ENCODE data around the gene IMPDH1. TPM values are rescaled to one million over a fixed set of nuclear protein-coding genes. Genes with fewer than 3 reads are reported as not detected.
A peak's percentile ranks its signal among the peaks of the same experiment; 100 is the strongest.

IMPDH1 gene
- total RNA-seq, 2 experiments from 2014 or later: 26.5 to 27.0 TPM

GRCh38 chr7:128352636-128353035, 57.1 kb downstream of the IMPDH1 start:
- Histone ChIP-seq H3K36me3 (ENCODE audit: insufficient read depth, low read length) (no peaks in the 10 kb centered on the region), H3K9me3 (ENCODE audit: control insufficient read depth in 1 of 2, insufficient read depth in 1 of 2, low read length in 2 of 2) (peaks cover 0 to 11% of the 10 kb centered on the region in 2 experiments), H3K4me3 (ENCODE audit: low read length) (no peak overlapping the region), H3K4me1 (ENCODE audit: insufficient read depth, low read length) (peaks cover 14% of the 10 kb centered on the region), H3K27ac (ENCODE audit: low read depth in 1 of 2, low read length in 2 of 2) (no peak overlapping the region), H3K27me3 (ENCODE audit: control insufficient read depth in 1 of 2, insufficient read depth in 2 of 2, low read length in 2 of 2) (peaks cover 17 to 29% of the 10 kb centered on the region in 2 experiments)
- Mint-ChIP-seq H3K27me3 (peaks cover 40% of the 10 kb centered on the region), H3K9me3 (no peaks in the 10 kb centered on the region), H3K27ac (no peak overlapping the region), H3K36me3 (ENCODE audit: low read depth) (no peaks in the 10 kb centered on the region), H3K4me1 (ENCODE audit: low read depth) (peaks cover 6% of the 10 kb centered on the region), H3K4me3 (peak overlapping the region; percentile 78)
- ChIA-PET CTCF (interaction anchor here (0.6 to 1.3 kb wide), 2 partner anchors 35 to 122 kb away, joined by 3 to 7 read pairs; no protein-coding TSS in a partner anchor), POLR2A (no interaction called here)
- intact Hi-C loops (cut with DNase I, micrococcal nuclease): loop anchor here in 1 of 2 experiments (5.0 kb wide), 1 partner anchor 695 kb away; no protein-coding TSS in a partner anchor
- DNase-seq (no peak), ATAC-seq (ENCODE audit: poor library complexity) (no peak)
- TF ChIP-seq CTCF (IDR thresholded peaks at IDR 0.05): no peak

GRCh38 chr7:128352153-128352537, 57.6 kb downstream of the IMPDH1 start:
- Histone ChIP-seq H3K27ac (ENCODE audit: low read depth in 1 of 2, low read length in 2 of 2) (no peak overlapping the region), H3K4me3 (ENCODE audit: low read length) (no peak overlapping the region), H3K9me3 (ENCODE audit: control insufficient read depth in 1 of 2, insufficient read depth in 1 of 2, low read length in 2 of 2) (peaks cover 0 to 11% of the 10 kb centered on the region in 2 experiments), H3K27me3 (ENCODE audit: control insufficient read depth in 1 of 2, insufficient read depth in 2 of 2, low read length in 2 of 2) (peaks cover 17 to 29% of the 10 kb centered on the region in 2 experiments), H3K36me3 (ENCODE audit: insufficient read depth, low read length) (no peaks in the 10 kb centered on the region), H3K4me1 (ENCODE audit: insufficient read depth, low read length) (peaks cover 14% of the 10 kb centered on the region)
- DNase-seq (peak in 8 of 14 experiments; percentile 9 to 63 (median 34)), ATAC-seq (ENCODE audit: poor library complexity) (peak; percentile 45)
- Mint-ChIP-seq H3K27me3 (peaks cover 44% of the 10 kb centered on the region), H3K36me3 (ENCODE audit: low read depth) (no peaks in the 10 kb centered on the region), H3K4me1 (ENCODE audit: low read depth) (peaks cover 6% of the 10 kb centered on the region), H3K4me3 (no peak overlapping the region), H3K27ac (no peak overlapping the region), H3K9me3 (no peaks in the 10 kb centered on the region)
- CTCF ChIA-PET: no interaction called here
- intact Hi-C loops (cut with DNase I, micrococcal nuclease): loop anchor here in 1 of 2 experiments (5.0 kb wide), 1 partner anchor 695 kb away; no protein-coding TSS in a partner anchor
- POLR2A ChIA-PET: no interaction called here
- TF ChIP-seq CTCF (IDR thresholded peaks at IDR 0.05): peak; percentile 24

GRCh38 chr7:128351296-128352152, 58.3 kb downstream of the IMPDH1 start:
- H3K27me3 ChIP-seq (ENCODE audit: control insufficient read depth in 1 of 2, insufficient read depth in 2 of 2, low read length in 2 of 2): peaks cover 17 to 29% of the 10 kb centered on the region in 2 experiments
- intact Hi-C loops (cut with DNase I, micrococcal nuclease): loop anchor here in 1 of 2 experiments (5.0 kb wide), 1 partner anchor 696 kb away; no protein-coding TSS in a partner anchor
- DNase-seq: peak in 4 of 14 experiments; percentile 13 to 49 (median 31)

More at GRCh38 chr7:128351296-128352152, 58.3 kb downstream of the IMPDH1 start:
- Mint-ChIP-seq H3K4me3 (peak overlapping the region; percentile 25), H3K27ac (no peak overlapping the region), H3K27me3 (peaks cover 44% of the 10 kb centered on the region), H3K9me3 (no peaks in the 10 kb centered on the region), H3K36me3 (ENCODE audit: low read depth) (no peaks in the 10 kb centered on the region), H3K4me1 (ENCODE audit: low read depth) (peaks cover 6% of the 10 kb centered on the region)
- peak; percentile 52 for ATAC-seq (ENCODE audit: poor library complexity)
- Histone ChIP-seq H3K4me3 (ENCODE audit: low read length) (no peak overlapping the region), H3K36me3 (ENCODE audit: insufficient read depth, low read length) (no peaks in the 10 kb centered on the region), H3K27ac (ENCODE audit: low read depth in 1 of 2, low read length in 2 of 2) (no peak overlapping the region), H3K9me3 (ENCODE audit: control insufficient read depth in 1 of 2, insufficient read depth in 1 of 2, low read length in 2 of 2) (peaks cover 0 to 11% of the 10 kb centered on the region in 2 experiments), H3K4me1 (ENCODE audit: insufficient read depth, low read length) (peaks cover 14% of the 10 kb centered on the region)
- TF ChIP-seq CTCF (IDR thresholded peaks at IDR 0.05): no peak
- ChIA-PET CTCF (no interaction called here), POLR2A (interaction anchor here (0.7 to 0.9 kb wide), 2 partner anchors 9 to 36 kb away, joined by 3 to 4 read pairs; no protein-coding TSS in a partner anchor)
